AG04449 (cell line): ENCODE results near the gene DBNL.

Source experiments
- CTCF ChIA-PET: fragments of 350-600 bp; formaldehyde crosslinking; extraction: SDS; loops from one replicate; lab custom pipeline; 2021; ENCODE audit warnings: antibody characterized with exemption; lab: Yijun Ruan, JAX
- POLR2A ChIA-PET: fragments of 400-600, 350-600 bp; formaldehyde crosslinking; extraction: SDS; loops from one replicate; lab custom pipeline; 2020; ENCODE audit warnings: antibody characterized with exemption, inconsistent platforms; lab: Yijun Ruan, JAX
- DNase-seq: peaks from one replicate; pipeline ENCODE4 v3.0.0-alpha.2; 2010; ENCODE audit warnings: low read depth, low spot score
- H3K4me3 ChIP-seq: 2 replicates; pipeline ENCODE4 v1.5.1; 2011; ENCODE audit warnings: low read depth, mild to moderate bottlenecking, control low read depth, low read length
- TF ChIP-seq, protein P1 (sequence below): IDR thresholded peaks from one replicate; pipeline ENCODE4 v1.5.1; 2011; ENCODE audit warnings: mild to moderate bottlenecking, moderate library complexity, low read length, control low read depth, inconsistent platforms; ENCODE audit not compliant: insufficient read depth; ENCODE audit errors: missing control alignments

The DBNL gene

DNA sequence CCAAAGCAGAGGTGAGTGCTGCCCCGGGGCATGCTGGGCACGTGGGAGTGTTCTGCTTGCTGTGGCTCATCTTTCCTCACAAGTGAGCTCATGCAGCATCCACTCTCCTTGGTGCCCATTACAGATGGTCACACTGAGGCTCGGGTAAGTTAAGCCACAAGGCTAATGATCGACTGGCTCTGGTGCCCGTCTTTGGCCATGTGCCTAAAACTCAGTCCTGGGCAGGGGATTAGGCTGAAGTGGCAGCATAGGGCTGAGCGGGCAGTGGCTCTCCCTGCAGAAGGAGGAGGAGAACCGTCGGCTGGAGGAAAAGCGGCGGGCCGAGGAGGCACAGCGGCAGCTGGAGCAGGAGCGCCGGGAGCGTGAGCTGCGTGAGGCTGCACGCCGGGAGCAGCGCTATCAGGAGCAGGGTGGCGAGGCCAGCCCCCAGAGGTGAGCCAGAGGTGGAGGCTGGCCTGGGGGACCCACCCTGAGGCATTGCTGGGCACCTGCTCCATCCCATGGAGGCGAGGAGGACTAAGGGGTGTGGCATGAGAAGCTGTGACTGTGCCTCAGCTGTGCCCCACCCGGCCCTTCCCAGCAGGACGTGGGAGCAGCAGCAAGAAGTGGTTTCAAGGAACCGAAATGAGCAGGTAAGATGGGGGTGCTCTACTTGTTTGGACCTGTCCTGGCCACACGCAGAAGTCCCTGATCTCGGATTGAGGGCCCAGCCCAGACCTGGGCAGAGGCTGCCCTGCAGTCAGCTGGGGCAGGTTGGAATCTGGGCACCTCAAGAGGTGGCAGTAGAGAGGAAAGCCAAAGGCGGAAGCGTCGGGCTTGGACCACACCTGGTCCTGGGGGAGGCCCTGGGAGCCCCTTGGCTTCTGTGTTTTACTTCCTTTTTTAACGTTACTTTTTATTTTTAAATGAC is 13.6 kb downstream of the DBNL start:
- TF ChIP-seq, protein P1, sequence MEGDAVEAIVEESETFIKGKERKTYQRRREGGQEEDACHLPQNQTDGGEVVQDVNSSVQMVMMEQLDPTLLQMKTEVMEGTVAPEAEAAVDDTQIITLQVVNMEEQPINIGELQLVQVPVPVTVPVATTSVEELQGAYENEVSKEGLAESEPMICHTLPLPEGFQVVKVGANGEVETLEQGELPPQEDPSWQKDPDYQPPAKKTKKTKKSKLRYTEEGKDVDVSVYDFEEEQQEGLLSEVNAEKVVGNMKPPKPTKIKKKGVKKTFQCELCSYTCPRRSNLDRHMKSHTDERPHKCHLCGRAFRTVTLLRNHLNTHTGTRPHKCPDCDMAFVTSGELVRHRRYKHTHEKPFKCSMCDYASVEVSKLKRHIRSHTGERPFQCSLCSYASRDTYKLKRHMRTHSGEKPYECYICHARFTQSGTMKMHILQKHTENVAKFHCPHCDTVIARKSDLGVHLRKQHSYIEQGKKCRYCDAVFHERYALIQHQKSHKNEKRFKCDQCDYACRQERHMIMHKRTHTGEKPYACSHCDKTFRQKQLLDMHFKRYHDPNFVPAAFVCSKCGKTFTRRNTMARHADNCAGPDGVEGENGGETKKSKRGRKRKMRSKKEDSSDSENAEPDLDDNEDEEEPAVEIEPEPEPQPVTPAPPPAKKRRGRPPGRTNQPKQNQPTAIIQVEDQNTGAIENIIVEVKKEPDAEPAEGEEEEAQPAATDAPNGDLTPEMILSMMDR = no peak
- ChIA-PET CTCF (no interaction called here), POLR2A (no interaction called here)
- DNase-seq = no peak
- no peak overlapping the region for H3K4me3 ChIP-seq

DNA sequence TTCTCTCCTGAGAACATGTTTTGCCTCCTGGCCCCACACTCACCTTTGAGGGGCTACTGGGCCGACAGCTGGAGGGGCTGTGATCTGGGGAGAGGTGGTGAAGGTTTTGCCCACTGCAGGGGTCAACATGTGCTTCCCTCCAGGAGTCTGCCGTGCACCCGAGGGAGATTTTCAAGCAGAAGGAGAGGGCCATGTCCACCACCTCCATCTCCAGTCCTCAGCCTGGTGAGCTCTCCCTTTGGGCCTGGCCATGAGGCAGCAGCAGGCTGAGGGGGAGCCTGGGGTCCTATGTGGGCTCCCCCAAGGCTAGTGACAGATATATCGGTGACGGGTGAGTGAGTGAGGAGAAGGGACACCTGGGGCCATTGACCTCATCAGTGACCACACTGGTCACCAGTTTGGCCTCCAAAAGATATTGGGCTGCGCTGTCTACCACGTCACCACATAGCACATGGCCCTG is 14.3 kb downstream of the DBNL start:
- ChIA-PET POLR2A (no interaction called here), CTCF (no interaction called here)
- no peak for DNase-seq
- TF ChIP-seq, protein P1 = no peak
- H3K4me3 ChIP-seq = no peak overlapping the region

DNA sequence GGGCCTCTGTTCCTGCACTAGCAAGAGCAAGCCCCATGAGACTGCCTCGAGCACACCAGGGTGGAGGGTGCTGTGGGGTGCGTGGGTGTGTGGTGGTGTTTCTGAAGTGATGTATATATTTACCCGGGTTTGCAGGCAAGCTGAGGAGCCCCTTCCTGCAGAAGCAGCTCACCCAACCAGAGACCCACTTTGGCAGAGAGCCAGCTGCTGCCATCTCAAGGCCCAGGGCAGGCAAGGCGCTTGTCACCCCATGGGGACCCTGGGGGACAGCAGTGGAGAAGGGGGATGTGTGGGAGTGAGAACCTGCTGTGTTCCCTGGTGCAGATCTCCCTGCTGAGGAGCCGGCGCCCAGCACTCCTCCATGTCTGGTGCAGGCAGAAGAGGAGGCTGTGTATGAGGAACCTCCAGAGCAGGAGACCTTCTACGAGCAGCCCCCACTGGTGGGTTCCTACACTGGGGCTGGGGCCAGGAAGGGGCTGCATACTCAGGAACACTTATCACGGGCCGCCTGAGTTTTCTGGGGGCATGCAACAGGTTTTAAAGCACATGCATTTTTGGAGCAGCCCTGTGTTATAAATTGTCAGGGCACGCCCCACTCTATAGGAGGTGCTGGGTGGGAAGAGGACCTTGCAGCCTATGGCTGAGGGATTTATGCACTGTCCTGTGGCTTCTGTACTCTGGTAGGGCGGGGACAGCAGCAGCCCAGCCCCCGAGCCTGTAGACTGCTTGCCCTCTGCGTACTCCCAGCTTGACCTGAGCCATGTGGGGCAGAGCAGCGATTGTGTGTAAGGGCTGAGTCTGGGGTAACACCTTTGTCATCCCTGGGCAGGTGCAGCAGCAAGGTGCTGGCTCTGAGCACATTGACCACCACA is 15.0 kb downstream of the DBNL start:
- ChIA-PET CTCF (interaction anchor here (1.5 kb wide), 1 partner anchor 40 kb away, joined by 4 read pairs; no protein-coding TSS in a partner anchor), POLR2A (no interaction called here)
- TF ChIP-seq, protein P1 = no peak
- no peak for DNase-seq
- H3K4me3 ChIP-seq = no peak overlapping the region

DNA sequence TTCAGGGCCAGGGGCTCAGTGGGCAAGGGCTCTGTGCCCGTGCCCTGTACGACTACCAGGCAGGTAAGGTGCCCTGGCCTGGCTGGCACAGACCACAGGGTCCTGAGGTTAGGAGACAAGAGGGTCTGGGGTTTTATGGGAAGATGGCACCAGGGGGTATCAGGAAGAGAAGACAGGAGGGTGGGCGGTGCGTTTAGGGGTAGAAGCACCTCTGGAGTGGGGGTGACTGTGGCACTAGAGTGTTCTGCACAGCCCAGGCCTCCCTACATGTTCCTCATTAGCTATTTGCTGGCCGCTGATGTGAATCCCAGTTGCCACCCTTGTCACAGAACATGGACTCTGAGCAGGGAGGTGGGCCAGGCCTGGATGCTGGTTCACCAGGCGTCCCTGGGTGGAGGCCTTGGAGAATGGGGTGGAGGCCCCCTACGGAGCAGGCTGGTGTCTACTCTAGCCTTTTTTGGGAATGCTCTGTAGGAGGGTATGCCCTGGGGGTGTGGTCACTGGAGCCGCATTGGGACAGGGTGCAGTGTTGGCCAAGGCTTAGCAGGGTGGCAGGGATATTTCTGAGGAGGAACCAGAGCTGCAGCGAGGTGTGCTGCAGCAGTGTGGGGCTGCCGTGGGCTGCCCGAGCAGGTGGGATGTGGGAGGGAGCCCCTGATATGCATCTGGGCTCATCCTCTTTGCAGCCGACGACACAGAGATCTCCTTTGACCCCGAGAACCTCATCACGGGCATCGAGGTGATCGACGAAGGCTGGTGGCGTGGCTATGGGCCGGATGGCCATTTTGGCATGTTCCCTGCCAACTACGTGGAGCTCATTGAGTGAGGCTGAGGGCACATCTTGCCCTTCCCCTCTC is 15.8 kb downstream of the DBNL start:
- CTCF ChIA-PET = interaction anchor here (1.2 to 1.5 kb wide), 3 partner anchors 11 to 41 kb away, joined by 3 to 4 read pairs (median 4); no protein-coding TSS in a partner anchor
- TF ChIP-seq, protein P1 = no peak
- POLR2A ChIA-PET = no interaction called here
- no peak for DNase-seq
- H3K4me3 ChIP-seq = no peak overlapping the region

DNA sequence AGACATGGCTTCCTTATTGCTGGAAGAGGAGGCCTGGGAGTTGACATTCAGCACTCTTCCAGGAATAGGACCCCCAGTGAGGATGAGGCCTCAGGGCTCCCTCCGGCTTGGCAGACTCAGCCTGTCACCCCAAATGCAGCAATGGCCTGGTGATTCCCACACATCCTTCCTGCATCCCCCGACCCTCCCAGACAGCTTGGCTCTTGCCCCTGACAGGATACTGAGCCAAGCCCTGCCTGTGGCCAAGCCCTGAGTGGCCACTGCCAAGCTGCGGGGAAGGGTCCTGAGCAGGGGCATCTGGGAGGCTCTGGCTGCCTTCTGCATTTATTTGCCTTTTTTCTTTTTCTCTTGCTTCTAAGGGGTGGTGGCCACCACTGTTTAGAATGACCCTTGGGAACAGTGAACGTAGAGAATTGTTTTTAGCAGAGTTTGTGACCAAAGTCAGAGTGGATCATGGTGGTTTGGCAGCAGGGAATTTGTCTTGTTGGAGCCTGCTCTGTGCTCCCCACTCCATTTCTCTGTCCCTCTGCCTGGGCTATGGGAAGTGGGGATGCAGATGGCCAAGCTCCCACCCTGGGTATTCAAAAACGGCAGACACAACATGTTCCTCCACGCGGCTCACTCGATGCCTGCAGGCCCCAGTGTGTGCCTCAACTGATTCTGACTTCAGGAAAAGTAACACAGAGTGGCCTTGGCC is 16.6 kb downstream of the DBNL start:
- no peak overlapping the region for H3K4me3 ChIP-seq
- DNase-seq = no peak
- POLR2A ChIA-PET = no interaction called here
- CTCF ChIA-PET = interaction anchor here (1.1 to 1.5 kb wide), 4 partner anchors 10 to 41 kb away, joined by 3 to 6 read pairs (median 4); no protein-coding TSS in a partner anchor
- TF ChIP-seq, protein P1 = no peak
